Measurements from ENCODE around the gene PCDHAC2.

Gene PCDHAC2

GRCh38 chr5:140998921-140999410, 32.7 kb downstream of the PCDHAC2 start:
- no peak overlapping the region for H3K27ac Mint-ChIP-seq (ENCODE audit: low read depth)
- ATAC-seq (replicated peaks; ENCODE audit: extremely low read depth, poor library complexity, severe bottlenecking) (no peak), DNase-seq (ENCODE audit: low spot score in 2 of 2) (no peak)
- peaks cover 5% of the 10 kb centered on the region for H3K9me3 Mint-ChIP-seq
- no peak overlapping the region for H3K4me3 Mint-ChIP-seq
- no peaks in the 10 kb centered on the region for H3K36me3 Mint-ChIP-seq (ENCODE audit: insufficient read depth)
- peaks cover 50% of the 10 kb centered on the region for H3K27me3 Mint-ChIP-seq
- H3K4me1 Mint-ChIP-seq, result peaks cover 8% of the 10 kb centered on the region

- Mint-ChIP-seq H3K27me3 (peaks cover 48% of the 10 kb centered on the region), H3K9me3 (peaks cover 7% of the 10 kb centered on the region), H3K4me1 (peaks cover 8% of the 10 kb centered on the region), H3K36me3 (ENCODE audit: insufficient read depth) (no peaks in the 10 kb centered on the region), H3K4me3 (no peak overlapping the region), H3K27ac (ENCODE audit: low read depth) (no peak overlapping the region)
- DNase-seq (ENCODE audit: low spot score in 2 of 2) (no peak), ATAC-seq (replicated peaks; ENCODE audit: extremely low read depth, poor library complexity, severe bottlenecking) (no peak)
These were observed 35.2 kb downstream of the PCDHAC2 start for GRCh38 chr5:141001446-141001843.

GRCh38 chr5:141001844-141002604, 35.7 kb downstream of the PCDHAC2 start:
- ATAC-seq (replicated peaks; ENCODE audit: extremely low read depth, poor library complexity, severe bottlenecking), result no peak
- H3K4me1 Mint-ChIP-seq, result peaks cover 8% of the 10 kb centered on the region
- no peak for DNase-seq (ENCODE audit: low spot score in 2 of 2)
- H3K4me3 Mint-ChIP-seq, result no peak overlapping the region
- peaks cover 48% of the 10 kb centered on the region for H3K27me3 Mint-ChIP-seq
- H3K9me3 Mint-ChIP-seq, result peaks cover 11% of the 10 kb centered on the region
- H3K27ac Mint-ChIP-seq (ENCODE audit: low read depth), result no peak overlapping the region
- H3K36me3 Mint-ChIP-seq (ENCODE audit: insufficient read depth), result no peaks in the 10 kb centered on the region

- H3K27me3 Mint-ChIP-seq, result peaks cover 48% of the 10 kb centered on the region
- H3K4me1 Mint-ChIP-seq, result peaks cover 8% of the 10 kb centered on the region
- peaks cover 11% of the 10 kb centered on the region for H3K9me3 Mint-ChIP-seq
- no peak overlapping the region for H3K27ac Mint-ChIP-seq (ENCODE audit: low read depth)
- ATAC-seq (replicated peaks; ENCODE audit: extremely low read depth, poor library complexity, severe bottlenecking), result no peak
- no peak overlapping the region for H3K4me3 Mint-ChIP-seq
- H3K36me3 Mint-ChIP-seq (ENCODE audit: insufficient read depth), result no peaks in the 10 kb centered on the region
- DNase-seq (ENCODE audit: low spot score in 2 of 2), result no peak
These were observed 36.3 kb downstream of the PCDHAC2 start for GRCh38 chr5:141002605-141002965.

GRCh38 chr5:141003031-141003430, 36.8 kb downstream of the PCDHAC2 start:
- DNase-seq (ENCODE audit: low spot score in 2 of 2) (no peak), ATAC-seq (replicated peaks; ENCODE audit: extremely low read depth, poor library complexity, severe bottlenecking) (no peak)
- peaks cover 11% of the 10 kb centered on the region for H3K9me3 Mint-ChIP-seq
- H3K27ac Mint-ChIP-seq (ENCODE audit: low read depth), result no peak overlapping the region
- no peak overlapping the region for H3K4me3 Mint-ChIP-seq
- peaks cover 48% of the 10 kb centered on the region for H3K27me3 Mint-ChIP-seq
- H3K36me3 Mint-ChIP-seq (ENCODE audit: insufficient read depth), result no peaks in the 10 kb centered on the region
- H3K4me1 Mint-ChIP-seq, result peaks cover 8% of the 10 kb centered on the region

GRCh38 chr5:141003791-141004611, 37.7 kb downstream of the PCDHAC2 start:
- H3K4me3 Mint-ChIP-seq, result no peak overlapping the region
- peaks cover 11% of the 10 kb centered on the region for H3K9me3 Mint-ChIP-seq
- peaks cover 46% of the 10 kb centered on the region for H3K27me3 Mint-ChIP-seq
- no peak overlapping the region for H3K27ac Mint-ChIP-seq (ENCODE audit: low read depth)
- no peak for DNase-seq (ENCODE audit: low spot score in 2 of 2)
- no peaks in the 10 kb centered on the region for H3K36me3 Mint-ChIP-seq (ENCODE audit: insufficient read depth)
- ATAC-seq (replicated peaks; ENCODE audit: extremely low read depth, poor library complexity, severe bottlenecking), result no peak
- H3K4me1 Mint-ChIP-seq, result peaks cover 8% of the 10 kb centered on the region

- Mint-ChIP-seq H3K4me1 (no peaks in the 10 kb centered on the region), H3K27me3 (peaks cover 15% of the 10 kb centered on the region), H3K9me3 (peaks cover 7% of the 10 kb centered on the region), H3K27ac (ENCODE audit: low read depth) (no peak overlapping the region), H3K4me3 (no peak overlapping the region), H3K36me3 (ENCODE audit: insufficient read depth) (no peaks in the 10 kb centered on the region)
- DNase-seq (ENCODE audit: low spot score in 2 of 2), result no peak
- ATAC-seq (replicated peaks; ENCODE audit: extremely low read depth, poor library complexity, severe bottlenecking), result no peak
These were observed 41.5 kb downstream of the PCDHAC2 start for GRCh38 chr5:141007791-141008190.

- no peaks in the 10 kb centered on the region for H3K27me3 Mint-ChIP-seq
These were observed 43.9 kb downstream of the PCDHAC2 start for GRCh38 chr5:141010047-141010793.

GRCh38 chr5:141017943-141018342, 51.7 kb downstream of the PCDHAC2 start:
- Mint-ChIP-seq H3K36me3 (ENCODE audit: insufficient read depth) (no peaks in the 10 kb centered on the region), H3K4me1 (no peaks in the 10 kb centered on the region), H3K9me3 (no peaks in the 10 kb centered on the region)

More at GRCh38 chr5:141010047-141010793, 43.9 kb downstream of the PCDHAC2 start:
- peaks cover 6% of the 10 kb centered on the region for H3K9me3 Mint-ChIP-seq
- H3K4me1 Mint-ChIP-seq, result no peaks in the 10 kb centered on the region
- H3K36me3 Mint-ChIP-seq (ENCODE audit: insufficient read depth), result no peaks in the 10 kb centered on the region
- H3K27ac Mint-ChIP-seq (ENCODE audit: low read depth), result no peak overlapping the region
- no peak for ATAC-seq (replicated peaks; ENCODE audit: extremely low read depth, poor library complexity, severe bottlenecking)
- no peak overlapping the region for H3K4me3 Mint-ChIP-seq
- DNase-seq (ENCODE audit: low spot score in 2 of 2), result no peak

More at GRCh38 chr5:141017943-141018342, 51.7 kb downstream of the PCDHAC2 start:
- Mint-ChIP-seq H3K27me3 (no peaks in the 10 kb centered on the region), H3K4me3 (no peak overlapping the region), H3K27ac (ENCODE audit: low read depth) (no peak overlapping the region)
- no peak for DNase-seq (ENCODE audit: low spot score in 2 of 2)
- no peak for ATAC-seq (replicated peaks; ENCODE audit: extremely low read depth, poor library complexity, severe bottlenecking)
